ENCODE measurements around the gene TCF3.

- no peak for TF ChIP-seq EP300 (IDR thresholded peaks at IDR 0.05; ENCODE audit: borderline replicate concordance)
- TF ChIP-seq CREB1 (IDR thresholded peaks at IDR 0.05; ENCODE audit: low read depth) = no peak
- no peak for TF ChIP-seq USF1 (IDR thresholded peaks at IDR 0.05)
- TF ChIP-seq CEBPB (IDR thresholded peaks at IDR 0.05) = no peak
- TF ChIP-seq MAX (IDR thresholded peaks at IDR 0.05) = no peak
- no peak for TF ChIP-seq REST (IDR thresholded peaks at IDR 0.05; ENCODE audit: low read depth)
- TF ChIP-seq TAF1 (IDR thresholded peaks at IDR 0.05; ENCODE audit: low read depth) = no peak
- TF ChIP-seq FOXM1 (IDR thresholded peaks at IDR 0.05; ENCODE audit: borderline replicate concordance, low read depth) = no peak
- TF ChIP-seq TCF12 (IDR thresholded peaks at IDR 0.05; ENCODE audit: low read depth) = no peak
- TF ChIP-seq RAD21 (IDR thresholded peaks at IDR 0.05; ENCODE audit: low read depth) = no peak
- no peak for TF ChIP-seq NFIC (IDR thresholded peaks at IDR 0.05)
- TF ChIP-seq YY1 (IDR thresholded peaks at IDR 0.05; ENCODE audit: low read depth) = no peak
- TF ChIP-seq TEAD4 (IDR thresholded peaks at IDR 0.05) = no peak
Observed at GRCh38 chr19:1587872-1588271, 64.5 kb downstream of the TCF3 start.

Data from Ishikawa (cell line).